GM18505 (cell line): ENCODE data around the gene HERPUD2.
"Not testable (repeated sequence)": the region's sequence is repeated elsewhere in the genome, so short reads cannot be mapped to it uniquely, and the experiment has no call there.

Experiments used
- ATAC-seq: cut with Tn5 transposase; IDR thresholded peaks from one replicate; pipeline ENCODE4 v1.9.1; 2021; ENCODE audit not compliant: unreplicated experiment
- POLR2A ChIP-seq: IDR thresholded peaks from 4 replicates; pipeline ENCODE4 v1.6.1; 2011; ENCODE audit warnings: borderline replicate concordance; ENCODE audit not compliant: insufficient read depth, insufficient read length; ENCODE audit errors: extremely low read depth

The HERPUD2 gene

DNA sequence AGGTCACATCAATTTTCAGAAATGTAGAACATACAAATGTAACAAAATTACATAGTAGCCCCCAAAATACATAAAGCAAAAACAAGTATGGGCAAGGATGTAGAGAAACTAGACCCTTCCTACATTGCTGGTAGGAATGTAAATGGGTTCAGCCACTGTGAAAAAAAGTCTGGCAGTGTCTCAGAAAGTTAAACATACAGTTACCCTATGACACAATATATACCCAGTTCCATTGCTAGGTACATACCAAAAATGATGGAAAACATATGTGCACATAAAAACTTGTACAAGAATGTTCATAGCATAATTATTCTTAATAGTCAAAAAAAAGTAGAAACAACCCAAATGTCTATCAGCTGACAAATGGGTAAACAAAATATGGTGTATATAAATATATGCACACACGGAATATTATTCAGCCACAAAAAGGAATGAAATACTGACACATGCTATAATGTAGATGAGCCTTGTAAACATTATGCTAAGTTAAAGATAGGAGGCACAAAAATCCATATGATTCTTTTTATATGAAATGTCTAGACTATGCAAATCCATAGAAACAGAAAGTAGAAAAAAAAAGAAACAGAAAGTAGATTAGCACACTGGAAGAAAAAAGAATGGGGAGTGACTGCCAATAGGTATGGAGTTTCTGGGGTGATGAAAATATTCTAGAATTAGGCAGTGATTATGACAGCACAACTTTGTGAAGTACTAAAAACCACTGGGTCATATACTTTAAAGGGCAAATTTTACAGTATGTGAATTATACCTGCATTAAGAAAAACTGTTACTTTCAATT lies 13.5 kb downstream of the HERPUD2 start:
- no peak for TF ChIP-seq POLR2A
- no peak for ATAC-seq

- no peak for TF ChIP-seq POLR2A
- no peak for ATAC-seq
Observed at GRCh38 chr7:35680403-35681013, 14.4 kb downstream of the HERPUD2 start.

DNA sequence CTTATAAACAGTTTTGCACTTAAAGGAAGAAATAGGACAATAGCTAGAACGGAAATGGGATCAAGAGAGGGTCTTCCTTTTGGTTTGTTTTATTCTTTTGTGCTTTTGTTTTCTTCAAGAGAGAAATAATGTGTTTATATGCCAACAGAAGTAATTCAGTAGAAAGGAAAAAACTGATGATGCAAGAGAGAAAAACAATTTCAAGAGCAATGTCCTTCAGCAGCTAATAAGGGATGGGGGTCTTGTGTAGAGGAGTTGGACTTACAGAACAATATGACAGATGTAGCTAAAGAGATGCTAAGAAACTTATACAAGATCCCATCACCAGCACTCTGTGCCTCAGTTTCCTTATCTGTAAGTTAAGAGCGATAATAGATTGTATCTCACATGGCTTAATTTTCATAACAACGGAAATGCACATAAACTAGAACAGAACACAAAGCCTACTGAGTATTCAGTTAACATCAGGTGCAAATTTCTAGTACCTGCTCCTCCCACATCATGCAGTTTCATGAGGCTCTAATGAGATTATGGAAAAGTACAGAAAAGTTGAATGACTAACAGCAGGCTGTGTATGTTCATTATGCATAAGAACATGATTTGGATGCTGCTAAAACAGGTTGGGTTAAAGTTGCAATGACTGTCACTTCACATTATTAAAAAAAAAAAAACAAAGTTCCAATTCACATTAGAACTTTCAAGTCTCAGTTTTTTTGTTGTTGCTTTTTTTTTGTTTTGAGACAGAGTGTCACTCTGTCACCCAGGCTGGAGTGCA lies 17.2 kb downstream of the HERPUD2 start:
- ATAC-seq, result no peak

GRCh38 chr7:35676211-35676610 lies 18.7 kb downstream of the HERPUD2 start:
- TF ChIP-seq POLR2A, result no peak
- no peak for ATAC-seq

More for the DNA sequence above, 17.2 kb downstream of the HERPUD2 start:
- no peak for TF ChIP-seq POLR2A

- no peak for ATAC-seq
Observed at GRCh38 chr7:35670856-35671569, 23.9 kb downstream of the HERPUD2 start.

GRCh38 chr7:35660411-35660810 lies 34.5 kb downstream of the HERPUD2 start:
- ATAC-seq, result not testable (repeated sequence)

More at GRCh38 chr7:35670856-35671569, 23.9 kb downstream of the HERPUD2 start:
- no peak for TF ChIP-seq POLR2A

DNA sequence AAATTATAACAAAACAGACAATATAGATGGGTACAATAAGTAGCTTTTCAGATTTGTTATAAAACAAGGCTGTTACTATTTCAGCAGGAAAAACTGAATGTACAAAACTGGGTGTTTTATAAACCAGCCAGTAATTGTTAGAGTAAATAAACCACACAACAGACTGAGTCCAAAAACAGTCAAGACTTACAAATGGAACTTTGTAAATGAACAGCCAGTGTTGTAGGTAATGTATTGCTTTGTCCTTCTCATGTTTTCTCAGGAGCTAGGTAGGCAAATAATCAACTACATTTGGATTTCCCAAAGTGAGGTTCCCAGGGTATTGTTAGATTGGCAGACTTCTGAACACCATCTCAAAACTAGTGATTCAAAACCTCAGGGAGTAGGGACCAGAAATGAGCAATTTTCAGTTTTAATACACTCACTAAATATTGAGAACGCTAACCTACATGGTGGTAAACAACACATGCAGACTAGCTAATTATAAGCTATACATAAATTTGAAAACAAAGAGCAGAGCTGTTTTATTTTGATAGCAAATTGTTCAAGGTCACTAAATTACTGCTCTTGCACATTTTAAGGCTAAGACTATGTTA lies 36.2 kb downstream of the HERPUD2 start:
- no peak for TF ChIP-seq POLR2A
- ATAC-seq, result no peak

GRCh38 chr7:35657125-35657524 lies 37.8 kb downstream of the HERPUD2 start:
- no peak for ATAC-seq

GRCh38 chr7:35654558-35654957 lies 40.4 kb downstream of the HERPUD2 start:
- not testable (repeated sequence) for ATAC-seq

More at GRCh38 chr7:35657125-35657524, 37.8 kb downstream of the HERPUD2 start:
- no peak for TF ChIP-seq POLR2A

GRCh38 chr7:35652124-35652523 lies 42.8 kb downstream of the HERPUD2 start:
- no peak for ATAC-seq
- TF ChIP-seq POLR2A, result no peak

- no peak for ATAC-seq
Observed at GRCh38 chr7:35650751-35651150, 44.2 kb downstream of the HERPUD2 start.

DNA sequence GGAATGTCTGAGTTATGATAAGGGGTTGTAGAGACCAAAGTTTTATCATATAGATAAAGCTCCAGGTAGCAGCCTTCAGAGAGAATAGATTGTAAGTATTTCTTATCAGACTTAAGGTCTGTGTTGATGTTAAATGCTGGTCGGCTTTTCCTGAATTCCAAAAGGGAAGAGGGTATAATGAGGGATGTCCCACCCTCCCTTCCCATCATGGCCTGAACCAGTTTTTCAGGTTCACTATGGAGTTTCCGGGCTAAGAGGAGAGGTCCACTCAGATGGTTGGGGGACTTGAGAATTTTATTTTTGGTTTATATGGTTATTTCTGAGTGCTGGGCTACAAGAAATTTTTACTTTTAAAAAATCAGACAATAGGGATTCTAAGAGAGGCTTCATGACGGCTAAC lies 45.2 kb downstream of the HERPUD2 start:
- no peak for TF ChIP-seq POLR2A
- no peak for ATAC-seq

More at GRCh38 chr7:35650751-35651150, 44.2 kb downstream of the HERPUD2 start:
- no peak for TF ChIP-seq POLR2A

- ATAC-seq, result no peak
- no peak for TF ChIP-seq POLR2A
Observed at GRCh38 chr7:35648367-35648766, 46.6 kb downstream of the HERPUD2 start.

- TF ChIP-seq POLR2A, result no peak
- no peak for ATAC-seq
Observed at GRCh38 chr7:35647171-35647574, 47.8 kb downstream of the HERPUD2 start.
